Fibroblast of lung (primary cell): ENCODE results near the gene TAS1R2. TPM values are rescaled to one million over a fixed set of nuclear protein-coding genes. Genes with fewer than 3 reads are reported as not detected.

ENCODE experiments used
- DNase-seq, 2 donors: peaks; one replicate each; pipeline versions ENCODE4 v3.0.0 to v3.0.0-alpha.2; 2010; ENCODE audit warnings: low read depth in 2 of 2
- H2AFZ ChIP-seq: 2 replicates; pipeline ENCODE4 v1.5.1; 2012; ENCODE audit warnings: low read length, control low read depth, inconsistent platforms
- H3K27ac ChIP-seq: 2 replicates; pipeline ENCODE4 v1.5.1; 2011; ENCODE audit warnings: low read length, control low read depth; ENCODE audit not compliant: insufficient read depth
- H3K27me3 ChIP-seq: 2 replicates; pipeline ENCODE4 v1.5.1; 2011; ENCODE audit warnings: mild to moderate bottlenecking, low read length; ENCODE audit not compliant: control insufficient read depth, insufficient read depth
- H3K36me3 ChIP-seq: 2 replicates; pipeline ENCODE4 v1.5.1; 2011; ENCODE audit warnings: low read length; ENCODE audit not compliant: control insufficient read depth, insufficient read depth
- H3K4me1 ChIP-seq: 2 replicates; pipeline ENCODE4 v1.5.1; 2011; ENCODE audit warnings: low read length; ENCODE audit not compliant: control insufficient read depth, insufficient read depth; ENCODE audit errors: extremely low read depth
- H3K4me2 ChIP-seq: 2 replicates; pipeline ENCODE4 v1.5.1; 2011; ENCODE audit warnings: low read length, control low read depth; ENCODE audit not compliant: insufficient read depth; ENCODE audit errors: extremely low read depth
- H3K4me3 ChIP-seq, 4 experiments: fragments of 200-600 bp in 1 of 4; sonication (generic) in 1 of 4; replicated peaks in 1 of 4; 2 replicates each; pipeline ENCODE4 v1.5.1; 2011 to 2016; ENCODE audit warnings: low read length in 4 of 4, low read depth in 3 of 4, mild to moderate bottlenecking in 3 of 4, control low read depth in 2 of 4, inconsistent platforms in 1 of 4, mixed read lengths in 1 of 4; ENCODE audit not compliant: insufficient read depth in 1 of 4; ENCODE audit errors: control extremely low read depth in 1 of 4
- H3K79me2 ChIP-seq: 2 replicates; pipeline ENCODE4 v1.5.1; 2012; ENCODE audit warnings: mild to moderate bottlenecking, low read length, inconsistent platforms; ENCODE audit not compliant: control insufficient read depth, insufficient read depth
- H3K9ac ChIP-seq: 2 replicates; pipeline ENCODE4 v1.5.1; 2011; ENCODE audit warnings: mild to moderate bottlenecking, low read length, control low read depth; ENCODE audit not compliant: insufficient read depth
- H3K9me3 ChIP-seq: 2 replicates; pipeline ENCODE4 v1.5.1; 2012; ENCODE audit warnings: low read depth, low read length; ENCODE audit not compliant: control insufficient read depth, insufficient read depth
- H4K20me1 ChIP-seq: 2 replicates; pipeline ENCODE4 v1.5.1; 2011; ENCODE audit warnings: low read length; ENCODE audit not compliant: control insufficient read depth, insufficient read depth; ENCODE audit errors: extremely low read depth
- EZH2 ChIP-seq: IDR thresholded peaks from 2 replicates; pipeline ENCODE4 v1.5.1; 2012; ENCODE audit warnings: low read length, control low read depth, mild to moderate bottlenecking; ENCODE audit errors: missing control alignments
- polyA plus RNA-seq, 2 donors: library from polyadenylated mRNA; depleted of rRNA in 1 of 2; stranded (reverse) in 1 of 2; unstranded in 1 of 2; fragments of >200 nt; gene quantifications; 2 replicates each; pipeline ENCODE4 v1.2.1, GENCODE V29; 2011 to 2012; ENCODE audit warnings: missing spikeins in 1 of 2
- total RNA-seq: library from RNA; depleted of rRNA; stranded (reverse); fragments of >200 nt; gene quantifications from 2 replicates; pipeline ENCODE4 v1.2.1, GENCODE V29; 2014
- TF ChIP-seq, protein P1 (sequence below), 2 donors: IDR thresholded peaks in 1 of 2; conservative IDR thresholded peaks in 1 of 2; 1 replicate in 1 of 2; 2 replicates in 1 of 2; pipeline ENCODE4 v1.5.1; 2011 to 2012; ENCODE audit warnings: low read length in 2 of 2, control low read depth in 1 of 2, inconsistent platforms in 1 of 2, low read depth in 1 of 2, mild to moderate bottlenecking in 1 of 2

TAS1R2 gene
- total and polyA plus RNA-seq, 2 donors (not counting 1 experiment from before 2014, with no cell fraction given): not detected

DNA sequence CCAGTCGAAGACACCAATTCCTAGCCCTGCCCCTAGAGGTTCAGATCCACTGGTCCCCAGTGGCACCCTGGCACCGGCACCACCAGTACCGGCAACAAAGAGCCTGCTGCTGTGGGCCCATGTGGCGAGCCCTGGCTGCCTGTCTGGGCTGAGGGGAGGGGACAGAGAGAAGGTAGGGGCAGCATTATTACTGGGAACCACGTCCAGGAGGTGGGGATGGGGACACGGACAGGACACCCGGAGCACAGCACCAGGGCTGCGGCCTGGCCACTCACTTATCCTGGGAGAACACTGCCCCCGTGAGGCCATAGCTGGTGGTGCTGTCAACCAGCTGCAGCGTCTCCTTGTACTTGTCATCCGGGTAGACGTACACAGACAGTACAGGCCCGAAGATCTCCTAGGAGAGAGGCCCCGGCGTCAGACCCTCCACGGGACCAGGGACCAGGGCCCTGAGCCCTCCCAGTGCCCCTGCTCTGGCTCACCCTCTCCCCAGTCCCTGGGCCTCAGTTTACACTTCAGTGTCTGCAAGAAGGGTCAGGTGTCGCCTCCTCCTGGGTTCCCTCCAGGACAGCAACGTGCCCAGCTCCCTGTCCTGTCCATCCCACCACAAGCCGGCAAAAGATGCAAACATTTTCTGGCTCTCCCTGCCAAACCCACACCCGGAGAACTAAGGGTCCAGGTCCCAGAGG lies 15.8 kb upstream of the TAS1R2 start:
- H3K79me2 ChIP-seq: no peaks in the 10 kb centered on the region
- peak; percentile 73 to 83 for DNase-seq
- no peak overlapping the region for H2AFZ ChIP-seq
- H3K4me3 ChIP-seq: no peak overlapping the region
- no peak overlapping the region for H3K4me2 ChIP-seq
- no peak for TF ChIP-seq EZH2
- TF ChIP-seq, protein P1, sequence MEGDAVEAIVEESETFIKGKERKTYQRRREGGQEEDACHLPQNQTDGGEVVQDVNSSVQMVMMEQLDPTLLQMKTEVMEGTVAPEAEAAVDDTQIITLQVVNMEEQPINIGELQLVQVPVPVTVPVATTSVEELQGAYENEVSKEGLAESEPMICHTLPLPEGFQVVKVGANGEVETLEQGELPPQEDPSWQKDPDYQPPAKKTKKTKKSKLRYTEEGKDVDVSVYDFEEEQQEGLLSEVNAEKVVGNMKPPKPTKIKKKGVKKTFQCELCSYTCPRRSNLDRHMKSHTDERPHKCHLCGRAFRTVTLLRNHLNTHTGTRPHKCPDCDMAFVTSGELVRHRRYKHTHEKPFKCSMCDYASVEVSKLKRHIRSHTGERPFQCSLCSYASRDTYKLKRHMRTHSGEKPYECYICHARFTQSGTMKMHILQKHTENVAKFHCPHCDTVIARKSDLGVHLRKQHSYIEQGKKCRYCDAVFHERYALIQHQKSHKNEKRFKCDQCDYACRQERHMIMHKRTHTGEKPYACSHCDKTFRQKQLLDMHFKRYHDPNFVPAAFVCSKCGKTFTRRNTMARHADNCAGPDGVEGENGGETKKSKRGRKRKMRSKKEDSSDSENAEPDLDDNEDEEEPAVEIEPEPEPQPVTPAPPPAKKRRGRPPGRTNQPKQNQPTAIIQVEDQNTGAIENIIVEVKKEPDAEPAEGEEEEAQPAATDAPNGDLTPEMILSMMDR (conservative IDR thresholded peaks at IDR 0.05 in 1 of 2, IDR thresholded peaks at IDR 0.05 in 1 of 2; ENCODE audit: low read depth in 1 of 2, low read length in 2 of 2): peak; percentile 74 to 90
- H3K9ac ChIP-seq: no peak overlapping the region
- H3K36me3 ChIP-seq: no peaks in the 10 kb centered on the region
- no peaks in the 10 kb centered on the region for H4K20me1 ChIP-seq
- H3K9me3 ChIP-seq: no peaks in the 10 kb centered on the region
- H3K27ac ChIP-seq: no peak overlapping the region
- no peaks in the 10 kb centered on the region for H3K27me3 ChIP-seq
- H3K4me1 ChIP-seq: no peaks in the 10 kb centered on the region

DNA sequence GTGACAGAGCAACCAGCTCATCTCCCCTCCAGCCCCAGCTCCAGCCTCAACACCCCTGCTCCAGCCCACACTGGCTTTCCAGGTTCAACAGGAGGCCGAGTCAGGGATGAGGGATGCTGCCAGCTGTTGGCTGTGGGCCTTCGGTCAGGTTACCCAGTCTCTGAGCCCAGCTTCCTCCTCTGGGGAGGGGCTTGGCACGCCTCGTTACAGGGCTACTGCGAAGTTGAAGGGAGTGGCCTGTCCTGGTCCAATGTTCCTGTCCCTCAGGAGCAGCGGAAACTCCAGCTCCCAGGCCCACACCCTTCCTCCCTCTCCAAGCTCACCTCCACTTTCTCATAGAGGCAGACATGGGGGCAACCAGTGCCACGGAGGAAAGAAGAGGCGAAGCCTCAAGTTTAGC lies 15.1 kb upstream of the TAS1R2 start:
- TF ChIP-seq, protein P1 (conservative IDR thresholded peaks at IDR 0.05 in 1 of 2, IDR thresholded peaks at IDR 0.05 in 1 of 2; ENCODE audit: low read depth in 1 of 2, low read length in 2 of 2): no peak
- TF ChIP-seq EZH2: no peak
- no peaks in the 10 kb centered on the region for H4K20me1 ChIP-seq
- no peaks in the 10 kb centered on the region for H3K79me2 ChIP-seq
- no peak overlapping the region for H3K27ac ChIP-seq
- no peak for DNase-seq
- H2AFZ ChIP-seq: no peak overlapping the region
- no peak overlapping the region for H3K9ac ChIP-seq
- no peak overlapping the region for H3K4me3 ChIP-seq
- H3K4me2 ChIP-seq: no peak overlapping the region
- no peaks in the 10 kb centered on the region for H3K4me1 ChIP-seq
- H3K27me3 ChIP-seq: no peaks in the 10 kb centered on the region
- H3K36me3 ChIP-seq: no peaks in the 10 kb centered on the region
- no peaks in the 10 kb centered on the region for H3K9me3 ChIP-seq

DNA sequence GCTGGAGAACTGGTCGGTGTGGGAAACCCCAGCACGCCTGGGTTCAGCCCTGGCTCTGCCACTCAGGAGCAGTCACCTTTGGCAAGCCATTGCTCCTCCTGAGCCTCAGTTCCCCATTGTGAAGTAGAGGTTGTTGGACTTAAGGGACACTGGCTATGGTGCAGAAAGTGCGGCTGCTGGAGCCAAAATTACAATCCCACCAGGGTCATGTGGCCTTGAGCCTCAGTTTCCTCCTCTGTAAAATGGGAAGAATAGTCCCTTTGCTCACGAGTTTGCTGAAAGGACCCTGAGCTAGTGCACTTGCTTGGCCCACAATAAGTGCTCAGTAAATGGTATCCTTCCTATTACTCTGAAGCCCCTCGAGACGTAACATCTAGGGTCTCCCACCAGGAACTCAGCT lies 14.6 kb upstream of the TAS1R2 start:
- Histone ChIP-seq H3K79me2 (no peaks in the 10 kb centered on the region), H3K27me3 (no peaks in the 10 kb centered on the region), H3K9ac (no peak overlapping the region), H3K4me3 (no peak overlapping the region), H3K9me3 (no peaks in the 10 kb centered on the region), H3K36me3 (no peaks in the 10 kb centered on the region), H3K4me2 (no peak overlapping the region), H3K27ac (no peak overlapping the region), H3K4me1 (no peaks in the 10 kb centered on the region), H4K20me1 (no peaks in the 10 kb centered on the region), H2AFZ (no peak overlapping the region)
- TF ChIP-seq, protein P1 (conservative IDR thresholded peaks at IDR 0.05 in 1 of 2, IDR thresholded peaks at IDR 0.05 in 1 of 2; ENCODE audit: low read depth in 1 of 2, low read length in 2 of 2): no peak
- TF ChIP-seq EZH2: no peak
- no peak for DNase-seq
